Measurements from ENCODE around the gene NEUROD2.

The NEUROD2 gene

GRCh38 chr17:39621523-39622379 is 14.0 kb upstream of the NEUROD2 start:
- H3K36me3 ChIP-seq, result no peaks in the 10 kb centered on the region
- TF ChIP-seq, protein P1, sequence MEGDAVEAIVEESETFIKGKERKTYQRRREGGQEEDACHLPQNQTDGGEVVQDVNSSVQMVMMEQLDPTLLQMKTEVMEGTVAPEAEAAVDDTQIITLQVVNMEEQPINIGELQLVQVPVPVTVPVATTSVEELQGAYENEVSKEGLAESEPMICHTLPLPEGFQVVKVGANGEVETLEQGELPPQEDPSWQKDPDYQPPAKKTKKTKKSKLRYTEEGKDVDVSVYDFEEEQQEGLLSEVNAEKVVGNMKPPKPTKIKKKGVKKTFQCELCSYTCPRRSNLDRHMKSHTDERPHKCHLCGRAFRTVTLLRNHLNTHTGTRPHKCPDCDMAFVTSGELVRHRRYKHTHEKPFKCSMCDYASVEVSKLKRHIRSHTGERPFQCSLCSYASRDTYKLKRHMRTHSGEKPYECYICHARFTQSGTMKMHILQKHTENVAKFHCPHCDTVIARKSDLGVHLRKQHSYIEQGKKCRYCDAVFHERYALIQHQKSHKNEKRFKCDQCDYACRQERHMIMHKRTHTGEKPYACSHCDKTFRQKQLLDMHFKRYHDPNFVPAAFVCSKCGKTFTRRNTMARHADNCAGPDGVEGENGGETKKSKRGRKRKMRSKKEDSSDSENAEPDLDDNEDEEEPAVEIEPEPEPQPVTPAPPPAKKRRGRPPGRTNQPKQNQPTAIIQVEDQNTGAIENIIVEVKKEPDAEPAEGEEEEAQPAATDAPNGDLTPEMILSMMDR (IDR thresholded peaks at IDR 0.05), result peak; percentile 98
- H3K9me3 ChIP-seq, result no peaks in the 10 kb centered on the region
- peaks cover 7 to 34% of the 10 kb centered on the region in 2 experiments for H3K4me1 ChIP-seq (ENCODE audit: control insufficient read depth in 1 of 2, insufficient read depth in 1 of 2, low read depth in 1 of 2, low read length in 1 of 2)
- no peak overlapping the region for H3K27ac ChIP-seq
- no peak overlapping the region for H3K4me3 ChIP-seq (ENCODE audit: low read depth in 1 of 2, low read length in 1 of 2)
- peaks cover 87% of the 10 kb centered on the region for H3K27me3 ChIP-seq

DNA sequence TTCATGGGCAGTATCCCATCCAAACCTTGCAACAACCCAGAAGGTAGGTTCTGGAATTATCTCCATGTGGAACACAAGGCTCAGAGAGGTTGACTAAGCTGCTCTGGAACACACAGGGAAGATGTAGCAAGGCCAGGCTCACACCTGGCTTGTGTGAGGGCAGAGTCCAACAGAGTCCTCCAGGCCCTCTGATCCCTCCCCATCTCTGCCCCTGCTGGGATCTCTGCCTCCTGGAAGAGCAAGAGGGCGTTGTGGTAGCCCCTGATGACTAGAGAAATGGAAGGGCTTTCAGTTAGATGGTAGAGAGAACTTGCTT is 12.0 kb upstream of the NEUROD2 start:
- Histone ChIP-seq H3K27ac (no peak overlapping the region), H3K4me1 (ENCODE audit: control insufficient read depth in 1 of 2, insufficient read depth in 1 of 2, low read depth in 1 of 2, low read length in 1 of 2) (peaks cover 5 to 28% of the 10 kb centered on the region in 2 experiments), H3K9me3 (no peaks in the 10 kb centered on the region), H3K27me3 (peaks cover 87% of the 10 kb centered on the region), H3K36me3 (no peaks in the 10 kb centered on the region), H3K4me3 (ENCODE audit: low read depth in 1 of 2, low read length in 1 of 2) (no peak overlapping the region)
- TF ChIP-seq, protein P1 (IDR thresholded peaks at IDR 0.05), result no peak

GRCh38 chr17:39618956-39619785 is 11.5 kb upstream of the NEUROD2 start:
- H3K27me3 ChIP-seq, result peaks cover 87% of the 10 kb centered on the region
- no peak overlapping the region for H3K27ac ChIP-seq
- TF ChIP-seq, protein P1 (IDR thresholded peaks at IDR 0.05), result no peak
- H3K4me1 ChIP-seq (ENCODE audit: control insufficient read depth in 1 of 2, insufficient read depth in 1 of 2, low read depth in 1 of 2, low read length in 1 of 2), result peaks cover 5 to 28% of the 10 kb centered on the region in 2 experiments
- no peaks in the 10 kb centered on the region for H3K9me3 ChIP-seq
- H3K36me3 ChIP-seq, result no peaks in the 10 kb centered on the region
- no peak overlapping the region for H3K4me3 ChIP-seq (ENCODE audit: low read depth in 1 of 2, low read length in 1 of 2)

GRCh38 chr17:39618246-39618913 is 10.7 kb upstream of the NEUROD2 start:
- Histone ChIP-seq H3K36me3 (no peaks in the 10 kb centered on the region), H3K9me3 (no peaks in the 10 kb centered on the region), H3K27me3 (peaks cover 88% of the 10 kb centered on the region), H3K4me3 (ENCODE audit: low read depth in 1 of 2, low read length in 1 of 2) (no peak overlapping the region), H3K4me1 (ENCODE audit: control insufficient read depth in 1 of 2, insufficient read depth in 1 of 2, low read depth in 1 of 2, low read length in 1 of 2) (peaks cover 5 to 25% of the 10 kb centered on the region in 2 experiments), H3K27ac (no peak overlapping the region)
- TF ChIP-seq, protein P1 (IDR thresholded peaks at IDR 0.05), result no peak

GRCh38 chr17:39617446-39618245 is 9.9 kb upstream of the NEUROD2 start:
- H3K27me3 ChIP-seq, result peaks cover 95% of the 10 kb centered on the region
- H3K27ac ChIP-seq, result no peak overlapping the region
- no peak overlapping the region for H3K4me3 ChIP-seq (ENCODE audit: low read depth in 1 of 2, low read length in 1 of 2)
- no peaks in the 10 kb centered on the region for H3K9me3 ChIP-seq
- peaks cover 5 to 21% of the 10 kb centered on the region in 2 experiments for H3K4me1 ChIP-seq (ENCODE audit: control insufficient read depth in 1 of 2, insufficient read depth in 1 of 2, low read depth in 1 of 2, low read length in 1 of 2)
- H3K36me3 ChIP-seq, result no peaks in the 10 kb centered on the region
- TF ChIP-seq, protein P1 (IDR thresholded peaks at IDR 0.05), result no peak

Measured in neutrophil (primary cell).